ENCODE measurements around the gene CLDN34.

DNA sequence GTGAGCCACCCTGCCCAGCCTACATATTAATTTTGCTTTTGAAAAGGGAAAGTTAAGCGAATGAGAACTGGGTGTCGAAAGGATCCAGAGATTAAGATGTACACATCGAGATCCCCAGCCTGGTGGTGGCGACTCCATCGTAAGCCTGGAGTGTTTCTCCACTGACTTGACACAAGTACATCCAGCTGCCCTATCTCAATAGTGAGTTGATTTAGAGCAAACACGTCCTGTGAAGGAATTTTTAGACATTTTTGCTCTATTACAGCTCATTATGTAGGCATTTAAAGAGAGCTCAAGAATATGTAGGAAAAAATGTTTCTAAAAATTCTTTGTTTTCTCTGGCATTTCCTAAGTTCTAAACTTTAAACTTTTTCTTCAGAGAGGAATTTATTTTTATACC is 11.7 kb upstream of the CLDN34 start:
- TF ChIP-seq CTCF (IDR thresholded peaks at IDR 0.05) = no peak
- TF ChIP-seq POLR2A (IDR thresholded peaks at IDR 0.05) = no peak
- TF ChIP-seq POLR2AphosphoS5 (IDR thresholded peaks at IDR 0.05) = no peak
- TF ChIP-seq EP300 (IDR thresholded peaks at IDR 0.05) = no peak

Data from upper lobe of left lung (tissue), 4 donors.